HepG2 (cell line): Measurements from ENCODE around the gene GPATCH4. TPM values are rescaled to one million over a fixed set of nuclear protein-coding genes. Genes with fewer than 3 reads are reported as not detected.

Experiments
- ATAC-seq: fragments of 200-7000 bp; cut with Tn5 transposase; 3 replicates; pipeline ENCODE4 v1.9.1; 2020; ENCODE audit warnings: mild to moderate bottlenecking, moderate library complexity
- BruUV-seq: library from RNA; stranded (reverse); fragments of 400-500 nt; replicated peaks from 2 replicates; lab custom pipeline; 2021; lab: Mats Ljungman, UMichigan
- CTCF ChIA-PET: fragments of 300-600 bp; formaldehyde crosslinking; extraction: SDS; loops from one replicate; lab custom pipeline; 2021; ENCODE audit warnings: low total read pairs, inconsistent platforms, low intra/inter-chr PET ratio; lab: Yijun Ruan, JAX
- POLR2A ChIA-PET: fragments of 350-600 bp; sonication (Branson Sonifier 250); formaldehyde crosslinking; loops from one replicate; lab custom pipeline; 2020; ENCODE audit warnings: antibody characterized with exemption, inconsistent platforms; lab: Yijun Ruan, JAX
- DNase-seq: peaks from one replicate; pipeline ENCODE4 v3.0.0-alpha.2; 2015; ENCODE audit warnings: low spot score
- FAIRE-seq: peaks from 3 replicates; lab custom pipeline; 2011; peaks lifted over from hg19 to GRCh38; lab: Jason Lieb, UNC
- H2AFZ ChIP-seq: one replicate; pipeline ENCODE4 v1.6.1; 2011; ENCODE audit warnings: low read length, inconsistent platforms
- H3K27ac ChIP-seq: fragments of 300-600 bp; 3 replicates; pipeline ENCODE4 v1.8.0; 2011; ENCODE audit warnings: mixed run types, mild to moderate bottlenecking, mixed read lengths, low read length, inconsistent platforms; ENCODE audit not compliant: insufficient read depth; ENCODE audit errors: extremely low read length
- H3K27me3 ChIP-seq, 2 experiments: fragments of 200-600 bp in 1 of 2; 2 replicates in 1 of 2; 3 replicates in 1 of 2; pipeline versions ENCODE4 v1.6.0 to v1.8.0; 2011; ENCODE audit warnings: low read length in 2 of 2, mild to moderate bottlenecking in 2 of 2, moderate library complexity in 2 of 2, inconsistent platforms in 1 of 2; ENCODE audit not compliant: insufficient read depth in 2 of 2, control insufficient read depth in 1 of 2
- H3K36me3 ChIP-seq, 2 experiments: fragments of 200-600 bp in 1 of 2; replicated peaks in 1 of 2; 2 replicates in 1 of 2; 3 replicates in 1 of 2; pipeline versions ENCODE4 v1.5.1 to v1.8.0; 2011; ENCODE audit warnings: low read length in 2 of 2, inconsistent platforms in 1 of 2; ENCODE audit not compliant: insufficient read depth in 2 of 2, control insufficient read depth in 1 of 2
- H3K4me1 ChIP-seq: 2 replicates; pipeline ENCODE4 v1.5.1; 2012; ENCODE audit warnings: low read length, inconsistent platforms; ENCODE audit not compliant: insufficient read depth
- H3K4me2 ChIP-seq: 2 replicates; pipeline ENCODE4 v1.6.0; 2011; ENCODE audit warnings: low read depth, low read length, inconsistent platforms
- H3K4me3 ChIP-seq, 3 experiments: fragments of 200-600 bp in 1 of 3; sonication (generic), shearing (Covaris generic) in 1 of 3; replicated peaks in 1 of 3; 2 replicates each; pipeline ENCODE4 v1.5.1; 2011 to 2016; ENCODE audit warnings: low read length in 3 of 3, inconsistent platforms in 2 of 3, low read depth in 2 of 3, mild to moderate bottlenecking in 2 of 3, control low read depth in 1 of 3, mixed read lengths in 1 of 3; ENCODE audit not compliant: insufficient read depth in 1 of 3
- H3K79me2 ChIP-seq: one replicate; pipeline ENCODE4 v1.6.1; 2011; ENCODE audit warnings: low read length, inconsistent platforms; ENCODE audit not compliant: insufficient read depth
- H3K9ac ChIP-seq: 2 replicates; pipeline ENCODE4 v1.6.0; 2011; ENCODE audit warnings: mild to moderate bottlenecking, low read depth, low read length, inconsistent platforms; ENCODE audit not compliant: insufficient read depth
- H3K9me3 ChIP-seq: 2 replicates; pipeline ENCODE4 v1.5.1; 2012; ENCODE audit warnings: mild to moderate bottlenecking, low read length
- H4K20me1 ChIP-seq: 2 replicates; pipeline ENCODE4 v1.6.0; 2011; ENCODE audit warnings: inconsistent platforms, mild to moderate bottlenecking, low read length, moderate library complexity; ENCODE audit not compliant: insufficient read depth
- KDM3A ChIP-seq: IDR thresholded peaks from 2 replicates; pipeline ENCODE4 v1.6.1; 2018; ENCODE audit warnings: low read depth, missing compliant biosample characterization
- MEIS2 ChIP-seq: sonication (generic); formaldehyde crosslinking; IDR thresholded peaks from 2 replicates; pipeline ENCODE4 v1.9.0; 2021; ENCODE audit warnings: mild to moderate bottlenecking, missing genetic modification reagents
- RBFOX2 ChIP-seq: fragments of 200-400 bp; formaldehyde crosslinking; IDR thresholded peaks from 2 replicates; pipeline ENCODE4 v1.6.1; 2017; ENCODE audit warnings: low read depth, mild to moderate bottlenecking, low read length
- SALL2 ChIP-seq: sonication (generic); formaldehyde crosslinking; IDR thresholded peaks from 2 replicates; pipeline ENCODE4 v1.8.1; 2023; ENCODE audit warnings: mild to moderate bottlenecking, missing genetic modification reagents, inconsistent platforms
- SMARCE1 ChIP-seq: fragments of 450-650 bp; IDR thresholded peaks from 2 replicates; pipeline ENCODE4 v1.6.1; 2017; ENCODE audit warnings: borderline replicate concordance
- THYN1 ChIP-seq: sonication (generic); formaldehyde crosslinking; IDR thresholded peaks from 2 replicates; pipeline ENCODE4 v1.8.1; 2023; ENCODE audit warnings: low read depth, mild to moderate bottlenecking, moderate library complexity, missing genetic modification reagents, borderline replicate concordance
- ZNF7 ChIP-seq: IDR thresholded peaks from 2 replicates; pipeline ENCODE4 v1.6.1; 2016; ENCODE audit warnings: missing biosample characterization, missing genetic modification reagents
- WGBS: methylation state at CpG from one replicate; pipeline ENCODE4 v1.1.6; 2017; ENCODE audit warnings: low lambda C conversion rate; 5-methylcytosine and 5-hydroxymethylcytosine counted together
- in situ Hi-C: cut with HindIII; loops from 2 replicates; pipeline ENCODE4 v1.10.0; 2017; ENCODE audit warnings: low pct_unique_long_range_greater_than_20kb; ENCODE audit not compliant: extremely low pct_ligation_motif_present
- intact Hi-C: fragments of 100-400 bp; cut with micrococcal nuclease; formaldehyde crosslinking; loops from one replicate; pipeline ENCODE4 v1.10.0; 2022; ENCODE audit not compliant: unreplicated experiment
- polyA plus RNA-seq, 8 experiments: library from polyadenylated mRNA; depleted of rRNA in 3 of 8; stranded (reverse) in 7 of 8; unstranded in 1 of 8; fragments of >200 nt; fragmentation: Illumina TruSeq in 4 of 8; extraction: Trizol in 4 of 8; gene quantifications; 2 replicates each; pipeline versions ENCODE4 v1.2.1 to v1.2.3, GENCODE V29; 2011 to 2016; ENCODE audit warnings: low read depth in 4 of 8, missing spikeins in 1 of 8, mixed read lengths in 1 of 8; ENCODE audit not compliant: insufficient read depth in 1 of 8
- total RNA-seq, 5 experiments: library from RNA; depleted of rRNA; stranded (reverse); fragments of >200 nt; fragmentation: Illumina TruSeq; extraction: Trizol; gene quantifications; 2 replicates each; pipeline ENCODE4 v1.2.3, GENCODE V29; 2016; ENCODE audit warnings: low read depth in 1 of 5
- TF ChIP-seq, protein P1 (sequence below): sonication (generic); formaldehyde crosslinking; IDR thresholded peaks from 2 replicates; pipeline ENCODE4 v1.5.1; 2020; ENCODE audit warnings: mild to moderate bottlenecking, missing genetic modification reagents, moderate library complexity

Gene GPATCH4
- total and polyA plus RNA-seq, 2 of the 13 experiments (the other 11 are each of a cell fraction or from before 2014, with no cell fraction given): 19.2 to 37.9 TPM

DNA sequence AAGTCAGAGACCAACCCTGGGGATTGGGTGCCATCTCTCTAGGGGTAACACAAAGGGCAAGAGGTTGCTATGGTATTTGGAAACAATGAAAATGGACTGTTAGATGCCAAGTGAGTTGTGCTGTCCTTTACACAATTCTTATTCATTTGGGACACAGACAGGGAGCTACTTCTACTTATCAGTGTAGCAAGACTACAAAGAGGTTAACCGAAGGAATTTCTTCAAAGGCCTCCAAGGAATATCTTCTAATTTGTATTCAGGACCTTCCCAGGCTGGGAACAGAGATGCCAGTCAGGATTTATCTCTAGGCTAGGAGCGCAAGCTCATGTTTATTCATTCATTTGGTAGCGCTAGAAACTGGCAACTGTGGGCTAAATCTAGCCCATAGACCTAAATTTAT lies 7.1 kb downstream of the GPATCH4 start:
- in situ Hi-C loops: no loop called here
- no peak for FAIRE-seq

DNA sequence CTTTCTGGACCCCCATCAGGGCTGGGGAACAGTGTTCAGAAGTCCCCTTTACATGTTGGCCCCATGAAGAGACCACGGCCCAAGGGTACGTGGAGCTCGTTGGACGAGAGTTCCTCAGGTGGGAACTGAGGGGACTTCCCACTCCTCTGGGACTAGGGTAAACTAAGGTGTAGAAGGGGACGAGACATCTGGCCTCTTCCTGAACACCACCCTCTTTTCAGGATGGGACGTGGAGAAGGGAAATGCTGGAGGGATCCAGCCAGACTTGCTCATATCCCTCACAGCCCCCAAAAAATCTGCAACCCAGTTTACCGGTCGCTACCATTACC lies 7.7 kb downstream of the GPATCH4 start:
- no peaks in the 10 kb centered on the region for H3K27me3 ChIP-seq
- peaks cover 7 to 46% of the 10 kb centered on the region in 2 experiments for H3K36me3 ChIP-seq
- in situ Hi-C loops (no loop called here), intact Hi-C loops (no loop called here)
- CTCF ChIA-PET: no interaction called here
- H3K27ac ChIP-seq: no peak overlapping the region
- POLR2A ChIA-PET: interaction anchor here (1.3 kb wide), 1 partner anchor 14 kb away, joined by 3 read pairs; no protein-coding TSS in a partner anchor
- ATAC-seq: no peak
- no peak for DNase-seq
- no peak overlapping the region for H3K4me3 ChIP-seq
- FAIRE-seq: no peak
- H3K79me2 ChIP-seq: peaks cover 3% of the 10 kb centered on the region
- H3K4me2 ChIP-seq: no peak overlapping the region
- BruUV-seq: no TSS peak
- 94% methylated on average over 8 of the region's 8 CpGs for WGBS
- peaks cover 21% of the 10 kb centered on the region for H3K4me1 ChIP-seq
- no peak overlapping the region for H2AFZ ChIP-seq
- no peaks in the 10 kb centered on the region for H4K20me1 ChIP-seq
- no peaks in the 10 kb centered on the region for H3K9me3 ChIP-seq
- no peak overlapping the region for H3K9ac ChIP-seq
- TF ChIP-seq SALL2 (CRISPR knock-in tag) (no peak), MEIS2 (CRISPR knock-in tag) (no peak), THYN1 (CRISPR knock-in tag) (no peak)
- TF ChIP-seq, protein P1, sequence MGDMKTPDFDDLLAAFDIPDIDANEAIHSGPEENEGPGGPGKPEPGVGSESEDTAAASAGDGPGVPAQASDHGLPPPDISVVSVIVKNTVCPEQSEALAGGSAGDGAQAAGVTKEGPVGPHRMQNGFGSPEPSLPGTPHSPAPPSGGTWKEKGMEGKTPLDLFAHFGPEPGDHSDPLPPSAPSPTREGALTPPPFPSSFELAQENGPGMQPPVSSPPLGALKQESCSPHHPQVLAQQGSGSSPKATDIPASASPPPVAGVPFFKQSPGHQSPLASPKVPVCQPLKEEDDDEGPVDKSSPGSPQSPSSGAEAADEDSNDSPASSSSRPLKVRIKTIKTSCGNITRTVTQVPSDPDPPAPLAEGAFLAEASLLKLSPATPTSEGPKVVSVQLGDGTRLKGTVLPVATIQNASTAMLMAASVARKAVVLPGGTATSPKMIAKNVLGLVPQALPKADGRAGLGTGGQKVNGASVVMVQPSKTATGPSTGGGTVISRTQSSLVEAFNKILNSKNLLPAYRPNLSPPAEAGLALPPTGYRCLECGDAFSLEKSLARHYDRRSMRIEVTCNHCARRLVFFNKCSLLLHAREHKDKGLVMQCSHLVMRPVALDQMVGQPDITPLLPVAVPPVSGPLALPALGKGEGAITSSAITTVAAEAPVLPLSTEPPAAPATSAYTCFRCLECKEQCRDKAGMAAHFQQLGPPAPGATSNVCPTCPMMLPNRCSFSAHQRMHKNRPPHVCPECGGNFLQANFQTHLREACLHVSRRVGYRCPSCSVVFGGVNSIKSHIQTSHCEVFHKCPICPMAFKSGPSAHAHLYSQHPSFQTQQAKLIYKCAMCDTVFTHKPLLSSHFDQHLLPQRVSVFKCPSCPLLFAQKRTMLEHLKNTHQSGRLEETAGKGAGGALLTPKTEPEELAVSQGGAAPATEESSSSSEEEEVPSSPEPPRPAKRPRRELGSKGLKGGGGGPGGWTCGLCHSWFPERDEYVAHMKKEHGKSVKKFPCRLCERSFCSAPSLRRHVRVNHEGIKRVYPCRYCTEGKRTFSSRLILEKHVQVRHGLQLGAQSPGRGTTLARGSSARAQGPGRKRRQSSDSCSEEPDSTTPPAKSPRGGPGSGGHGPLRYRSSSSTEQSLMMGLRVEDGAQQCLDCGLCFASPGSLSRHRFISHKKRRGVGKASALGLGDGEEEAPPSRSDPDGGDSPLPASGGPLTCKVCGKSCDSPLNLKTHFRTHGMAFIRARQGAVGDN (CRISPR knock-in tag): no peak

More for the DNA sequence above, 7.1 kb downstream of the GPATCH4 start:
- no peak for DNase-seq
- Histone ChIP-seq H3K4me1 (peaks cover 21% of the 10 kb centered on the region), H3K36me3 (peaks cover 7 to 46% of the 10 kb centered on the region in 2 experiments), H2AFZ (no peak overlapping the region), H3K9ac (no peak overlapping the region), H3K27me3 (no peaks in the 10 kb centered on the region), H3K4me3 (no peak overlapping the region), H3K4me2 (no peak overlapping the region), H3K27ac (no peak overlapping the region), H3K9me3 (no peaks in the 10 kb centered on the region), H4K20me1 (no peaks in the 10 kb centered on the region), H3K79me2 (peaks cover 3% of the 10 kb centered on the region)
- no peak for ATAC-seq
- TF ChIP-seq KDM3A (no peak), RBFOX2 (peak; percentile 55), SMARCE1 (no peak), ZNF7 (CRISPR knock-in tag) (no peak)
- ChIA-PET POLR2A (interaction anchor here (1.3 kb wide), 1 partner anchor 14 kb away, joined by 3 read pairs; no protein-coding TSS in a partner anchor), CTCF (no interaction called here)
- WGBS: 94% methylated on average over 3 of the region's 3 CpGs
- intact Hi-C loops: no loop called here
- no TSS peak for BruUV-seq
